Uterus (tissue), 4 donors: ENCODE measurements around the gene ATP8A2. TPM values are rescaled to one million over a fixed set of nuclear protein-coding genes. Genes with fewer than 3 reads are reported as not detected.

Source experiments
- DNase-seq, 2 donors: peaks; one replicate each; pipeline ENCODE4 v3.0.0-alpha.2; 2019 to 2020
- H3K27ac ChIP-seq, 2 donors: fragments of 200-600 bp; sonication (generic); 1 replicate in 1 of 2; 2 replicates in 1 of 2; pipeline ENCODE4 v1.5.1; 2016 to 2018
- H3K27me3 ChIP-seq, 2 donors: fragments of 200-600 bp; sonication (generic); one replicate each; pipeline ENCODE4 v1.5.1; 2018 to 2019; ENCODE audit warnings: control low read depth in 1 of 2
- H3K36me3 ChIP-seq, 2 donors: fragments of 200-600 bp; sonication (generic); one replicate each; pipeline ENCODE4 v1.5.1; 2019; ENCODE audit warnings: control low read depth in 1 of 2
- H3K4me1 ChIP-seq, 2 donors: fragments of 200-600 bp; sonication (generic); one replicate each; pipeline ENCODE4 v1.5.1; 2018 to 2019; ENCODE audit warnings: control low read depth in 1 of 2
- H3K4me3 ChIP-seq, 2 donors: fragments of 200-600 bp; sonication (generic); 1 replicate in 1 of 2; 2 replicates in 1 of 2; pipeline ENCODE4 v1.5.1; 2018 to 2019; ENCODE audit warnings: mild to moderate bottlenecking in 1 of 2
- H3K9me3 ChIP-seq, 2 donors: fragments of 200-600 bp; sonication (generic); one replicate each; pipeline ENCODE4 v1.5.1; 2019; ENCODE audit warnings: control low read depth in 1 of 2
- CTCF ChIP-seq, 4 experiments: fragments of 200-600 bp in 2 of 4; fragments of 450-650 bp in 2 of 4; sonication (generic) in 2 of 4; IDR thresholded peaks; one replicate each; pipeline ENCODE4 v1.5.1; 2016 to 2019; ENCODE audit warnings: antibody characterized with exemption in 4 of 4, mild to moderate bottlenecking in 2 of 4, moderate library complexity in 1 of 4
- POLR2A ChIP-seq, 2 donors: fragments of 450-650 bp; IDR thresholded peaks; one replicate each; pipeline ENCODE4 v1.6.1; 2016; ENCODE audit warnings: antibody characterized with exemption in 2 of 2, mild to moderate bottlenecking in 1 of 2, moderate library complexity in 1 of 2
- intact Hi-C: fragments of 100-400 bp; cut with DNase I; formaldehyde crosslinking; loops from one replicate; pipeline ENCODE4 v1.15.1; 2023; ENCODE audit warnings: low total_unique reads
- total RNA-seq, 4 donors: library from RNA; depleted of rRNA in 3 of 4; stranded (reverse); fragments of >200 nt in 3 of 4; gene quantifications; one replicate each; pipeline versions ENCODE4 v1.1.0 to v1.2.4, GENCODE V29; 2014 to 2023
- donor health status: DM: yes; HTN: yes; CAD: no.

The ATP8A2 gene
- total RNA-seq, 4 donors from 2014 or later, result 0.64 to 21.4 TPM; not detected in 2

- Histone ChIP-seq H3K4me1 (no peaks in the 10 kb centered on the region), H3K27ac (no peak overlapping the region), H3K36me3 (no peaks in the 10 kb centered on the region), H3K27me3 (no peaks in the 10 kb centered on the region), H3K4me3 (no peak overlapping the region), H3K9me3 (no peaks in the 10 kb centered on the region)
- intact Hi-C loops, result no loop called here
- no peak for TF ChIP-seq CTCF (IDR thresholded peaks at IDR 0.05)
- no peak for TF ChIP-seq POLR2A (IDR thresholded peaks at IDR 0.05)
- no peak for DNase-seq
Observed at GRCh38 chr13:25876247-25876646, 504.5 kb downstream of the ATP8A2 start.

GRCh38 chr13:25879466-25879865 lies 507.7 kb downstream of the ATP8A2 start:
- TF ChIP-seq POLR2A (IDR thresholded peaks at IDR 0.05), result no peak
- no peak for TF ChIP-seq CTCF (IDR thresholded peaks at IDR 0.05)
- Histone ChIP-seq H3K4me1 (no peaks in the 10 kb centered on the region), H3K36me3 (no peaks in the 10 kb centered on the region), H3K9me3 (no peaks in the 10 kb centered on the region), H3K27ac (no peak overlapping the region), H3K4me3 (no peak overlapping the region), H3K27me3 (no peaks in the 10 kb centered on the region)
- DNase-seq, result no peak
- intact Hi-C loops, result no loop called here

DNA sequence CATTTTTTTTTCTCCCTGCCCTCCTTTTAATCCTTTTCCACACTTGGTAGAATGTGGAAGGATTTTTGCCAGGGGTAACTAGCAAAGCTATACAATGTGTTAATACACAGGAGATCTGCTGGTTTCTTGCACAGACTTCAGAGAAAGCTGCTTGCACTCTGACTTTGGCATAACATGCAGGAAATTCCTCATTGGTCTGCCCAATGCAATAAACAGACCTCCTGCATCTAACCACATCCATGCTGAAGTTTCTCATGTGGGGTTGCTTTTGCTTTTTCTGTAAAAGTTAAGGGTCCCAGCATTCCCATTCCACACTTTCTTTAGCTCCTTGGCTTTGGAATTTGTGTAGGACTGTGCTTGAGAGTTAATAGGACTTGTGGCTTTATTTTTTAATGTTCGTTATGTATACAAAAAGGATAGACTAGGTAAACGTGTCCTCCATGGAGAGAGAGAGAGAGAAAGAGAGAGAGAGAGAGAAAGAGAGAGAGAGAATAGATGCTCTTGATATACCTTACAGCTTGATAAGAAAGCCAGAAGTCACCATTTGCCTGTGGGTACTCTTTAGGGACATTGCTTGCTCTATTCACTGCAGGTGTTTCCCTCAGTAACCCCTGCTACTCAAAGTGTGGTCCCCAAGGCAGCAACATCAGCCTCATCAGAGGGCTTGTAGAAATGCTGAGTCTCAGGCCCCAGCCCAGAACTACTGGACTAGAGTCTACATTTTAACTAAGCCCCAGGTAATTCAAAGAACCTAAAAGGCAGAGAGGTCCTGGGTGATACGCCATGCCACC lies 509.6 kb downstream of the ATP8A2 start:
- no peaks in the 10 kb centered on the region for H3K27me3 ChIP-seq
- no peak overlapping the region for H3K27ac ChIP-seq
- no peaks in the 10 kb centered on the region for H3K36me3 ChIP-seq
- no peak for DNase-seq
- intact Hi-C loops, result no loop called here
- no peak overlapping the region for H3K4me3 ChIP-seq
- no peaks in the 10 kb centered on the region for H3K4me1 ChIP-seq
- no peaks in the 10 kb centered on the region for H3K9me3 ChIP-seq
- TF ChIP-seq POLR2A (IDR thresholded peaks at IDR 0.05), result no peak
- TF ChIP-seq CTCF (IDR thresholded peaks at IDR 0.05), result no peak

- TF ChIP-seq CTCF (IDR thresholded peaks at IDR 0.05) (no peak), POLR2A (IDR thresholded peaks at IDR 0.05) (no peak)
- Histone ChIP-seq H3K27me3 (no peaks in the 10 kb centered on the region), H3K4me3 (no peak overlapping the region), H3K27ac (no peak overlapping the region), H3K9me3 (no peaks in the 10 kb centered on the region), H3K36me3 (no peaks in the 10 kb centered on the region), H3K4me1 (no peaks in the 10 kb centered on the region)
- intact Hi-C loops, result no loop called here
- DNase-seq, result no peak
Observed at GRCh38 chr13:25881971-25882451, 510.2 kb downstream of the ATP8A2 start.

- Histone ChIP-seq H3K4me3 (no peak overlapping the region), H3K36me3 (no peaks in the 10 kb centered on the region), H3K27me3 (no peaks in the 10 kb centered on the region), H3K27ac (no peak overlapping the region), H3K9me3 (no peaks in the 10 kb centered on the region), H3K4me1 (no peaks in the 10 kb centered on the region)
- intact Hi-C loops, result no loop called here
- DNase-seq, result no peak
- TF ChIP-seq POLR2A (IDR thresholded peaks at IDR 0.05) (no peak), CTCF (IDR thresholded peaks at IDR 0.05) (no peak)
Observed at GRCh38 chr13:25882466-25883357, 510.9 kb downstream of the ATP8A2 start.
